ENCODE results near the gene CAB39.

- TF ChIP-seq CREB1 (IDR thresholded peaks at IDR 0.05) (no peak), CTCF (IDR thresholded peaks at IDR 0.05; ENCODE audit: control extremely low read depth in 1 of 3, insufficient read depth in 1 of 3, low read depth in 1 of 3, low read length in 3 of 3) (no peak), USF2 (IDR thresholded peaks at IDR 0.05; ENCODE audit: low read length) (no peak), POLR2AphosphoS5 (IDR thresholded peaks at IDR 0.05; ENCODE audit: low read depth, low read length) (no peak)
These were observed 53.1 kb downstream of the CAB39 start for GRCh38 chr2:230765611-230766300.

Data from H1 (cell line).